Hepatocyte (in vitro differentiated cells): Measurements from ENCODE around the gene ARHGAP42.

Source experiments
- CTCF ChIP-seq: fragments of 200-600 bp; sonication (generic); IDR thresholded peaks from 2 replicates; pipeline ENCODE4 v1.5.1; 2016; ENCODE audit warnings: antibody characterized with exemption, mild to moderate bottlenecking; ENCODE audit not compliant: poor library complexity
- EZH2 ChIP-seq: fragments of 200-600 bp; sonication (generic); IDR thresholded peaks from 2 replicates; pipeline ENCODE4 v1.6.1; 2016; ENCODE audit warnings: antibody characterized with exemption, mild to moderate bottlenecking, borderline replicate concordance
- EZH2phosphoT487 ChIP-seq: fragments of 200-600 bp; sonication (generic); IDR thresholded peaks from one replicate; pipeline ENCODE4 v1.6.1; 2018; ENCODE audit warnings: antibody characterized with exemption, mild to moderate bottlenecking, low read depth, moderate library complexity; ENCODE audit not compliant: unreplicated experiment, severe bottlenecking

- TF ChIP-seq CTCF (no peak), EZH2 (no peak), EZH2phosphoT487 (no peak)
These were observed 283.4 kb downstream of the ARHGAP42 start for GRCh38 chr11:100970283-100971164.
